GM12864 (cell line): ENCODE results near the gene ACAA2.

Experiments
- DNase-seq: peaks from one replicate; pipeline ENCODE4 v3.0.0-alpha.2; 2011; ENCODE audit warnings: low read depth
- H3K4me3 ChIP-seq: 2 replicates; pipeline ENCODE4 v1.5.1; 2011; ENCODE audit warnings: mild to moderate bottlenecking, low read depth, low read length, control low read depth
- TF ChIP-seq, protein P1 (sequence below): IDR thresholded peaks from 2 replicates; pipeline ENCODE4 v1.5.1; 2011; ENCODE audit warnings: low read depth, mild to moderate bottlenecking, moderate library complexity, low read length, control low read depth, inconsistent platforms; ENCODE audit errors: missing control alignments

ACAA2 gene

DNA sequence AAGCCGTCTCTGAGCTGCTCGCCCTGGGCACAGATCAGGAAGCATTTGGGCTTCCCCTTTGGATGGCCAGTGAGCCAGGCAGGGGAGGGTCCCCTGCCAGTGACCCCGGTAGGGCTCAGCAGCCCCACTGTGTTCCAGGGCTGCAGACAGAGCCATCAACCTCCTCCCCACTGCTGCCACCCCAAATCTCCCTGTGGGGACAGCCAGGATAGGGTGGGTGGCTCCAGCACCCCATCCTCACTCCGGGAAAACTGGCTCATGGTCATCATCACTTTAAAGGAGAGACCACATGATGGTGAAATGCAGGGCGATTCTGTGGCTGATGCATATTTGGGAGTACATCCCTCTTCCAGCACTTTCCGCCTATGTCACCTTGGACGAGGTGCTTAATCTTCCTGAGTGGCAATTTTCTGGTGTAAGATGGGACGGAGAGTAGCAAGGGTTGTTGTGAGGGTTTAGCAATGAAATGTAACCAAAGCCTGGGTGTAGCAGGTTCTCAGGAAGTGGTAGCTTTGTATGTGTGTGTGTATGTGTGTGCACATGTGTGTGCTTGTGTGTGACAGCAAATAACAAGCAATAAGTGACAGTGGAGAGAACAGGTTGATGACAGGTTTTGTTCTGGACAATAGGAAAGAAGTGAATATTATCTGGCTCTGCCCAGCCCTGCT lies 61.8 kb downstream of the ACAA2 start:
- no peak overlapping the region for H3K4me3 ChIP-seq
- no peak for DNase-seq
- TF ChIP-seq, protein P1, sequence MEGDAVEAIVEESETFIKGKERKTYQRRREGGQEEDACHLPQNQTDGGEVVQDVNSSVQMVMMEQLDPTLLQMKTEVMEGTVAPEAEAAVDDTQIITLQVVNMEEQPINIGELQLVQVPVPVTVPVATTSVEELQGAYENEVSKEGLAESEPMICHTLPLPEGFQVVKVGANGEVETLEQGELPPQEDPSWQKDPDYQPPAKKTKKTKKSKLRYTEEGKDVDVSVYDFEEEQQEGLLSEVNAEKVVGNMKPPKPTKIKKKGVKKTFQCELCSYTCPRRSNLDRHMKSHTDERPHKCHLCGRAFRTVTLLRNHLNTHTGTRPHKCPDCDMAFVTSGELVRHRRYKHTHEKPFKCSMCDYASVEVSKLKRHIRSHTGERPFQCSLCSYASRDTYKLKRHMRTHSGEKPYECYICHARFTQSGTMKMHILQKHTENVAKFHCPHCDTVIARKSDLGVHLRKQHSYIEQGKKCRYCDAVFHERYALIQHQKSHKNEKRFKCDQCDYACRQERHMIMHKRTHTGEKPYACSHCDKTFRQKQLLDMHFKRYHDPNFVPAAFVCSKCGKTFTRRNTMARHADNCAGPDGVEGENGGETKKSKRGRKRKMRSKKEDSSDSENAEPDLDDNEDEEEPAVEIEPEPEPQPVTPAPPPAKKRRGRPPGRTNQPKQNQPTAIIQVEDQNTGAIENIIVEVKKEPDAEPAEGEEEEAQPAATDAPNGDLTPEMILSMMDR = no peak

DNA sequence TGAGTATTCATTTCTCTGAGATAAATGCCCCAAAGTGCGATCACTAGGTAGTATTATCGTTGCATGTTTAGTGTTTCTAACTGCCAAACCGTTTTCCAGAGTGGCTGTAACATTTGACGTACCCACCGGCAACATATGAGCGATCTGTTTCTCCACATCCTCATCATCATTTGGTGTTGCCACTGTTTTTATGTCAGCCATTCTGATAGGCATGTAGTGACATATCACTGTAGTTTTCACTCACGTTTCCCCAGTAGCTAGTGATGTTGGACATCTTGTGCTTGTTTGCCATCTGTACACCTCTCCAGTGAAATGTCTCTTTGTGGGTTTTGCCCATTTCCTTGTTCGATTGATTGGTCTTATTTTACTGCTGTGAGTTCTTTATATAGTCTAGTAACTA lies 63.8 kb downstream of the ACAA2 start:
- TF ChIP-seq, protein P1 = no peak
- no peak overlapping the region for H3K4me3 ChIP-seq

DNA sequence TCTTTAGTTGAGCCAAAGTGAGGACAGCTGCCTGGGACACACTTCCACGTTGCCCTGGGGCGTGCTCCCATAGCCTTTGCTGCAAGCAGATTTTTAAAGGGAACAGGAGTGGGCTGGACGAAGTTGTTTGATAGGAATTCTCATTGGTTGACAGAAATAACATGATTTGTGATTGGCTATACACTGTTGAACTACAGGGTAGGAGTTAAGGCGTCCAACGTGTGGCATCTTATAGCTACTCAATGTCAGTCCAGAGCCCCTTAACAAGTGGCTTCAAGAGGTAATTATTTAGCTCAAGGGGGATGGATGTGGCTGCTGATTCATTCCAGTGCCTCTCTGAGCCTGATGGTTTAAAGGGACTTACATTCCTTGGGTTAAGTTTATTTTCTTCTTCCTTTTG lies 65.5 kb downstream of the ACAA2 start:
- H3K4me3 ChIP-seq = no peak overlapping the region
- TF ChIP-seq, protein P1 = no peak
- DNase-seq = no peak

More for the DNA sequence above, 63.8 kb downstream of the ACAA2 start:
- no peak for DNase-seq

DNA sequence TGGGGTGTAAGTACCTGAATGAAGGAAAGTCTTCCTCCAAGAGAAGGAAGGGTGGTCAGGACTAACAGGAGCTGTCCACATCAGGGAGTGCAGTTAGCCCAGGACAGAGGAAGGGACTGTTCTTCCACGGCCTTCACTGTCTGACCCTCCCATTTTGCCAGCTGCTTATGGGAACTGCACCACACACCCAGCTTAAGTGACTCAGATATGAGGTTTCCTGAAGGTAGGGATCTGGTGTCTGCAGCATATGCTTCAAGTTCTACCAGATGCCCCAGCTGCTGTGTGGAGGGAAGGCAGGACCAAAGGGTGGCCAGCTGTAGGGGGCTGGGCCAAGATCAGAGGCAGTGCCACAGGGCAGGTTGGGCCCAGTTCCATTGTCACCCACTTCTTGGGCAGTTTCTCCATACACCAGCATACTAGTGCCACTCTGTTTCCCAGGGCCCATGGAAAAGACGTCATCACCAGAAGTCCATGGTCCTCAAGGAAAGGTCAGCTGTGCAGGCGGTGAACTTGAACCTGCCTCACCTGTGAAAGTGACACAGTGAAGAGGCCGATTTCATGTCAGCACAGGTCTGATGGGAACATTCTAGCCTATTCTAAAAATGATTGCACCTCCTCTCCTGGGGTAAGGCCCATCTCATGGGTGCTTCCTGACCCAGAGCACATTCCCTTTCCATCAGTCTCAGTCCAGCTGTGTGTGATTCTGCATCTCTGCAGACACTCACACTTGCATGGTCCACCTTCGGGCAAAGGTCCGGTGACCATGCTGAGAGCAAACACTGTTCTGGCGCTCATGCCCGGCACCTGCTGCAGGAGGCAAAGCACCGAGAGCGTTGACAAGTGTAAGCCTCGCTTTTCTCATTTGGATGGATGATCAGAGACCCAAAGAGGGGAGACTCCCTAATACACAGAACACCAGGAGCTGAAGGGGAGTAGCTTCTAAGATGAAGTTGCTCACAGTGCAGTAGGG lies 68.0 kb downstream of the ACAA2 start:
- DNase-seq = no peak
- TF ChIP-seq, protein P1 = no peak
- H3K4me3 ChIP-seq = no peak overlapping the region

DNA sequence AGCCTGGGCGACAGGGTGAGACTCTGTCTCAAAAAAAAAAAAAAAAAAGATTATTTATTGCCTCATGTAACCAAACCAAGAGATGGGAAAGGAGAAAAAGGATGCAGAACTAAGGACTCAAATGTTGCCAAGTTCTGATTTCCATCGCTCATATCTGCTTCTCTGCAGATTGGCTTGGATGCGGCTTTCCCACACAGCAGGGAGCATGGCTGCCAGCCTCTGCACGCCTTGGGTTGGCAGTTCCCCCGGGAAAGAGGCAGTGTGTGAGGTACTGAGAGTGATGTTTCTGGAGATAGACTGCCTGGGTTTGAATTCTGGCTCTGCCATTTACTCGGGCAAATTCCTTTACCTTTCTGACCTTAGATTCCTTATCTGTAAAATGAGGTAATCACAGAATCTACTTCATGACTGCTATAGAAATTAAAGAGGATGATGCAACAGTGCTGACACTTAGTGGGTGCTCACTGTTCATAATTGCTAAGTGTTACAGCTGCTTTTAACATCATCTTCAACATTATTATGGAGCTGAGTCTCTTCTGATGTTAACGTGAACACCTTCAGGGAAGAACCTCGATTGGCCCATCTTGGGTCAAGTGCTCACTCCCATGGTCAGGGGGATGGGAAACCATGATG lies 68.8 kb downstream of the ACAA2 start:
- DNase-seq = no peak
- TF ChIP-seq, protein P1 = no peak
- H3K4me3 ChIP-seq = no peak overlapping the region

DNA sequence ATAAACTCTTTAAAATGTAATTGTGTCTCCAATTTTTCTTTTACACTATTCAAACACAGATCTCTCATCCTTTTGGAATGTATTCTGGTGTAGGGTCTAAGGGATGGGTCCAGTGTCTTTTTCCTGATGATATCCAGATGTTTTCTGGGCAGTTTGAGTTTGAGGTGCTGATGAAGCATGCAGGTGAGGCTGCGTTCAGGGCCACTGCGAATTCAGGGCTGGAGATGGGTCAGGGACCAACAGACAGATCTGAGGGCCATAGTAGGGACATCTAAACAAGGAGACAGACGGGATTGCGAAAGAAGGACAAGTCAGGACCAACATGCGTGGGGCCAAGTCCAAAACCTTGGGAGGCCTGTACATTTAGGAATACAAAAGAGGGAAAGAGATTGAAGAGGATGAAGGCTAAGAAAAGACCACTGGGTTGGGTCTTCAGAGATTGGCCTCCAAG lies 70.2 kb downstream of the ACAA2 start:
- TF ChIP-seq, protein P1 = no peak
- no peak overlapping the region for H3K4me3 ChIP-seq
- no peak for DNase-seq
